Measurements from ENCODE around the gene DNM2.
"Not testable (repeated sequence)": the region's sequence is repeated elsewhere in the genome, so short reads cannot be mapped to it uniquely, and the experiment has no call there.

The DNM2 gene

GRCh38 chr19:10852098-10852800 is 134.4 kb downstream of the DNM2 start:
- no peaks in the 10 kb centered on the region for H3K9me3 Mint-ChIP-seq
- DNase-seq (ENCODE audit: low spot score in 2 of 2), result no peak
- no peak for ATAC-seq (replicated peaks; ENCODE audit: extremely low read depth, poor library complexity, severe bottlenecking)
- H3K4me3 Mint-ChIP-seq, result no peak overlapping the region
- H3K36me3 Mint-ChIP-seq (ENCODE audit: insufficient read depth), result no peaks in the 10 kb centered on the region
- H3K27me3 Mint-ChIP-seq, result no peaks in the 10 kb centered on the region
- H3K4me1 Mint-ChIP-seq, result no peaks in the 10 kb centered on the region
- H3K27ac Mint-ChIP-seq (ENCODE audit: low read depth), result no peak overlapping the region

GRCh38 chr19:10852941-10853340 is 135.1 kb downstream of the DNM2 start:
- ATAC-seq (replicated peaks; ENCODE audit: extremely low read depth, poor library complexity, severe bottlenecking), result no peak
- no peak overlapping the region for H3K27ac Mint-ChIP-seq (ENCODE audit: low read depth)
- no peaks in the 10 kb centered on the region for H3K27me3 Mint-ChIP-seq
- no peaks in the 10 kb centered on the region for H3K4me1 Mint-ChIP-seq
- no peak for DNase-seq (ENCODE audit: low spot score in 2 of 2)
- H3K9me3 Mint-ChIP-seq, result no peaks in the 10 kb centered on the region
- H3K4me3 Mint-ChIP-seq, result no peak overlapping the region
- H3K36me3 Mint-ChIP-seq (ENCODE audit: insufficient read depth), result no peaks in the 10 kb centered on the region

GRCh38 chr19:10854350-10855089 is 136.6 kb downstream of the DNM2 start:
- no peak for ATAC-seq (replicated peaks; ENCODE audit: extremely low read depth, poor library complexity, severe bottlenecking)
- peaks cover 3% of the 10 kb centered on the region for H3K36me3 Mint-ChIP-seq (ENCODE audit: insufficient read depth)
- H3K4me3 Mint-ChIP-seq, result no peak overlapping the region
- no peak overlapping the region for H3K27ac Mint-ChIP-seq (ENCODE audit: low read depth)
- no peaks in the 10 kb centered on the region for H3K9me3 Mint-ChIP-seq
- no peaks in the 10 kb centered on the region for H3K27me3 Mint-ChIP-seq
- peaks cover 5% of the 10 kb centered on the region for H3K4me1 Mint-ChIP-seq
- DNase-seq (ENCODE audit: low spot score in 2 of 2), result no peak

GRCh38 chr19:10855879-10856522 is 138.1 kb downstream of the DNM2 start:
- no peak overlapping the region for H3K4me3 Mint-ChIP-seq
- peaks cover 5% of the 10 kb centered on the region for H3K4me1 Mint-ChIP-seq
- H3K27ac Mint-ChIP-seq (ENCODE audit: low read depth), result no peak overlapping the region
- ATAC-seq (replicated peaks; ENCODE audit: extremely low read depth, poor library complexity, severe bottlenecking), result no peak
- peaks cover 3% of the 10 kb centered on the region for H3K36me3 Mint-ChIP-seq (ENCODE audit: insufficient read depth)
- no peak for DNase-seq (ENCODE audit: low spot score in 2 of 2)
- H3K27me3 Mint-ChIP-seq, result no peaks in the 10 kb centered on the region
- no peaks in the 10 kb centered on the region for H3K9me3 Mint-ChIP-seq

- H3K27me3 Mint-ChIP-seq; H3K9me3 Mint-ChIP-seq; H3K27ac Mint-ChIP-seq (ENCODE audit: low read depth); DNase-seq (ENCODE audit: low spot score in 2 of 2); H3K4me3 Mint-ChIP-seq; H3K4me1 Mint-ChIP-seq; H3K36me3 Mint-ChIP-seq (ENCODE audit: insufficient read depth); ATAC-seq (replicated peaks; ENCODE audit: extremely low read depth, poor library complexity, severe bottlenecking): not testable (repeated sequence)
Observed at GRCh38 chr19:10856899-10857298, 139.0 kb downstream of the DNM2 start.

- no peak overlapping the region for H3K4me3 Mint-ChIP-seq
- H3K4me1 Mint-ChIP-seq, result peaks cover 11% of the 10 kb centered on the region
- DNase-seq (ENCODE audit: low spot score in 2 of 2), result no peak
- H3K27ac Mint-ChIP-seq (ENCODE audit: low read depth), result no peak overlapping the region
- H3K9me3 Mint-ChIP-seq, result no peaks in the 10 kb centered on the region
- H3K27me3 Mint-ChIP-seq, result no peaks in the 10 kb centered on the region
- peaks cover 3% of the 10 kb centered on the region for H3K36me3 Mint-ChIP-seq (ENCODE audit: insufficient read depth)
- no peak for ATAC-seq (replicated peaks; ENCODE audit: extremely low read depth, poor library complexity, severe bottlenecking)
Observed at GRCh38 chr19:10858204-10858828, 140.4 kb downstream of the DNM2 start.

DNA sequence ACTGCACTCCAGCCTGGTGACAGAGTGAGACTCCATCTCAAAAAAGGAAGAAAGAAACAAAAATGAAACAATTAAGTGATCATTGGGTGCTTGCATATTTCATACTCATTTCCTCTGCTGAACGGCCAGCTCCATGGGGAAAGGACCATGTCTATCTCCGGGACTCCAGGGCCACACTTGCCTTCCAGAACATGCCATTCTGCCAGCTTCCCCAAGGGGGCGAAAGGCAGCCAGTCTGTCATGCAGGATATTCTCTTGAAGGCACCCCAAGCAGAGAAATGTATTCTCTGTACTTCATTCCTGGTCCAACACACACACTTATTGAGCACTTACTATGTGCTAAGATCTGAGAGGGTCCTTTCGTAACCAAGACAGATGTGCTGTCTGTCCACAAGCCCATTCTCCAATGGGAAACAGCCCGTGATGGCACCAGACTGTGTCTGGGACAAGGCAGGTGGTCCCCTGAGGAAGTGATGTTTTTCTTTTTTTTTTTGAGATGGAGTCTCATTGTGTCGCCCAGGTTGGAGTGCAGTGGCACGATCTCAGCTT is 143.3 kb downstream of the DNM2 start:
- H3K4me1 Mint-ChIP-seq, result peaks cover 20% of the 10 kb centered on the region
- H3K4me3 Mint-ChIP-seq, result no peak overlapping the region
- ATAC-seq (replicated peaks; ENCODE audit: extremely low read depth, poor library complexity, severe bottlenecking) (no peak), DNase-seq (ENCODE audit: low spot score in 2 of 2) (no peak)
- no peaks in the 10 kb centered on the region for H3K9me3 Mint-ChIP-seq
- peaks cover 3% of the 10 kb centered on the region for H3K36me3 Mint-ChIP-seq (ENCODE audit: insufficient read depth)
- no peak overlapping the region for H3K27ac Mint-ChIP-seq (ENCODE audit: low read depth)
- no peaks in the 10 kb centered on the region for H3K27me3 Mint-ChIP-seq

DNA sequence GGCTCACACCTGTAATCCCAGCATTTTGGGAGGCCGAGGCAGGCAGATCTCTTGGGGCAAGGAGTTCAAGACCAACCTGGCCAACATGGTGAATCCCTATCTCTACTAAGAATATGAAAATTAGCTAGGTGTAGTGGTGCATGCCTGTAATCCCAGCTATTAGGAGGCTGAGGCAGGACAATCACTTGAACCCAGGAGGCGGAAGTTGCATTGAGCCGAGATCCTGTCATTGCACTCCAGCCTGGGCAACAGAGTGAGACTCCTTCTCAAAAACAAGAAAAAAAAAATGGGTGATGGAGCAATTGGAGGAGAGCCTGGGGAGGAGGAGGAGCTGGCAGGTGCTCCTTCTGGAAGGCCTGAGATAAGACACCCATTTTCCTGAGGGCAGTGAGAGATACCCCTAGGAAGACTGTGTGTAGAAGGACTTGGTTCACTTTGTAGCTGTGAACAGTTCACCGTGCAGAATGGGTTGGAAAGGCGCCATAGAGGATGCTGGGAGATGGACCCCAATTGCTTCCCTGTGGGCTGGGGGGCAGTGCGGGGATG is 144.8 kb downstream of the DNM2 start:
- Mint-ChIP-seq H3K36me3 (ENCODE audit: insufficient read depth) (peaks cover 3% of the 10 kb centered on the region), H3K4me3 (peak overlapping the region; percentile 39), H3K27ac (ENCODE audit: low read depth) (no peak overlapping the region), H3K4me1 (peaks cover 20% of the 10 kb centered on the region), H3K27me3 (no peaks in the 10 kb centered on the region), H3K9me3 (no peaks in the 10 kb centered on the region)
- ATAC-seq (replicated peaks; ENCODE audit: extremely low read depth, poor library complexity, severe bottlenecking), result no peak
- DNase-seq (ENCODE audit: low spot score in 2 of 2), result no peak

GRCh38 chr19:10863107-10863717 is 145.3 kb downstream of the DNM2 start:
- no peaks in the 10 kb centered on the region for H3K27me3 Mint-ChIP-seq
- peak overlapping the region; percentile 39 for H3K4me3 Mint-ChIP-seq
- H3K36me3 Mint-ChIP-seq (ENCODE audit: insufficient read depth), result peaks cover 3% of the 10 kb centered on the region
- no peak overlapping the region for H3K27ac Mint-ChIP-seq (ENCODE audit: low read depth)
- H3K9me3 Mint-ChIP-seq, result no peaks in the 10 kb centered on the region
- H3K4me1 Mint-ChIP-seq, result peaks cover 18% of the 10 kb centered on the region
- no peak for ATAC-seq (replicated peaks; ENCODE audit: extremely low read depth, poor library complexity, severe bottlenecking)
- DNase-seq (ENCODE audit: low spot score in 2 of 2), result no peak

DNA sequence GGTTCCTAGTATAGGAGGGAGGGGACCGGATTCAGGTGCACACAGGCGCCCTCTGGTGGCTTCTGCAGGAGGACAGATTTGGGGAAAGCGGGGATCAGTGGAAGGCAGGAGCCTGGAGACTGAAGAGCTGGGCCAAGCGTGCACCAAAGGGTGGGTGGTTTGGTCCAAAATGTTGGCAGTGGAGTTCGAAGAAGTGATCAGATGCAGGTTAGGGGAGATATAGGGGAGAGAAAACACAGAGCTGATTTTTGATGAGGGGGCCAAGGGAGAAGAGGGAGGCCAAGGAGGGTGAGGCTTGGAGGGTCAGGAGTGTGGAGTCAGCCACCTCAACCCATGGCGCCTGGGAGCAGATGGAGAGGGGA is 146.6 kb downstream of the DNM2 start:
- ATAC-seq (replicated peaks; ENCODE audit: extremely low read depth, poor library complexity, severe bottlenecking) (peak; percentile 81), DNase-seq (ENCODE audit: low spot score in 2 of 2) (peak; percentile 55 to 72)
- Mint-ChIP-seq H3K36me3 (ENCODE audit: insufficient read depth) (no peaks in the 10 kb centered on the region), H3K9me3 (no peaks in the 10 kb centered on the region), H3K27ac (ENCODE audit: low read depth) (peak overlapping the region; percentile 5), H3K4me3 (no peak overlapping the region), H3K4me1 (peaks cover 15% of the 10 kb centered on the region), H3K27me3 (no peaks in the 10 kb centered on the region)

GRCh38 chr19:10866495-10866894 is 148.6 kb downstream of the DNM2 start:
- Mint-ChIP-seq H3K4me3 (no peak overlapping the region), H3K27ac (ENCODE audit: low read depth) (no peak overlapping the region), H3K27me3 (no peaks in the 10 kb centered on the region), H3K36me3 (ENCODE audit: insufficient read depth) (no peaks in the 10 kb centered on the region), H3K4me1 (peaks cover 22% of the 10 kb centered on the region), H3K9me3 (no peaks in the 10 kb centered on the region)
- ATAC-seq (replicated peaks; ENCODE audit: extremely low read depth, poor library complexity, severe bottlenecking) (no peak), DNase-seq (ENCODE audit: low spot score in 2 of 2) (no peak)
